GM13976 (cell line): Measurements from ENCODE around the gene SPATA19.
A peak's percentile ranks its signal among the peaks of the same experiment; 100 is the strongest.

ENCODE experiments used
- DNase-seq: peaks from one replicate; pipeline ENCODE4 v3.0.0; 2012; ENCODE audit warnings: low spot score
- CTCF ChIP-seq: IDR thresholded peaks from 2 replicates; pipeline ENCODE4 v1.5.1; 2012; ENCODE audit warnings: borderline replicate concordance, mild to moderate bottlenecking; ENCODE audit not compliant: insufficient read depth; ENCODE audit errors: extremely low read depth, missing control alignments, control extremely low read depth
- in situ Hi-C: fragments of 300-500 bp; cut with MboI; formaldehyde crosslinking; loops from one replicate; pipeline ENCODE4 v1.12.0; 2022; ENCODE audit warnings: low sequenced_read_pairs, mixed read lengths, inconsistent platforms; ENCODE audit not compliant: unreplicated experiment

SPATA19 gene

GRCh38 chr11:133841279-133842043 lies 3.9 kb downstream of the SPATA19 start:
- TF ChIP-seq CTCF, result no peak
- DNase-seq, result peak; percentile 6
- in situ Hi-C loops, result no loop called here

DNA sequence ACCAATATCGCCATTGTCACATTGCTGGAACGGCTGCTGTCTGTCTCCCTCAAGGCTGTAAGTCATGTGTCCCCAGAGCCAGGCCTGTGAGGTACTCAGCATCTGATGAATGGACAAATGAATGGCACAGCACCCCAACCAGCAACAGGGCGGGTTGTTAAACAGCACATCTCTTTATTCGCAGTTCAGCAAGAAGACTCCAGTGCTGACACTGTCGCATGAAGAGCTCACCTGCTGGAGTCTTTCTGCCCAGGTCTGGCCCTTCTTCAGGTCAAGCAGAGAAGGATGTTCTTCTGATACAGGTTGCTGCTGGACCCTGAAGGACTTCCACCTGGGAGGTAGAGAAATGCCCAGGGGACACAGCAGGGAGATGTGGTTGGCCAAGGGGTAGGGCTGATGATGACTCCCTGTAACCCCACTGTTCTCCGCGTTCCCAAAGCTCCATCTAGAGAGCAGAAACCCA lies 4.8 kb downstream of the SPATA19 start:
- in situ Hi-C loops, result no loop called here
- TF ChIP-seq CTCF, result no peak

DNA sequence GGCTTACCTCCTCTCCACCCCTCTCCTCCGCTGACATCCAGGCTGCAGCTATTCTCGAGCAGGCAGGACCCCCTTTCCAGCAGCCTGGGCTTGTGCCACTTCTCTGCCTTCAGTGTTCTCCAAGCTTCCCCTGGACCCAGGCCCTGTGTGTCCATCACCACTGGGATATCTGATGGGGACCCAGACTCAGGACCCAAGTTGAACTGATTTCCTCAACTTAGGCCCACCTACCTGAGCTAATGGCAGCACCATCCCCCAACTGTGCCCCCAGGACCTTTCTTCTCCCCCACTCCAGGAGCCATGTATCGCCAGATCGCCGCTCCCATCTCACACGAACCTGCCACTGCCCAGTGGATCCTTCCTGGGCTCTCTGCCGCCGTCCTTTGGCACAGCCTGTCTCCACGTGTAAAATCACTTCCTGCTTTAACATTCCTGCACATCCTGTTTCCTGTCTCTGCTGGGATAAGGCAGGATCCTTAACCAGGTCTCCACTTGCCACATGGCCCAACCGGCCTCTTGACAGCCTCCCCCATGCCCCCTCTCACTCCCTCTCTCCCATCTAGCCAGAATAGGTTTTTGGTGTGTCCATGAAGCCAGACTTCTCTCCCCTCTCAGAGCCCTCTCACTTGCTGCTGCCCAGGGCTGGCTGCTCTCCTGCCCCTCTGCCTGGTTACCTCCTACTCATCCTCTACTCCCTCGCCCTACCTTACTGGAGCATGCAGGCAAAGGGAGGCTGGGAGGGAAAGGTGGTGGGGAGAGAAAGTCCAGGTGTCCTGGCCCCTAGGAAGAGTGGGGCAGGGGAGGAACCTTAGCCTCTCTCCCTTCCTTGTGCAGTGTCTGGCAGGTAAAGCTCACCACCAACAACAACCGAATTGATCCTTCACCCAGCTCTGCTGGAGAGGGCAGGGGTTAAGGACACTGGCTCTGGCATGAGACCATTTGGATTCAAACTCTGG lies 9.4 kb downstream of the SPATA19 start:
- peak; percentile 4 for DNase-seq
- in situ Hi-C loops, result loop anchor here (10.0 kb wide), 1 partner anchor 701 kb away; no protein-coding TSS in a partner anchor
- TF ChIP-seq CTCF, result no peak

More for the DNA sequence above, 4.8 kb downstream of the SPATA19 start:
- peak; percentile 5 for DNase-seq

- TF ChIP-seq CTCF, result peak; percentile 62
- peak; percentile 75 for DNase-seq
- in situ Hi-C loops, result loop anchor here (10.0 kb wide), 1 partner anchor 700 kb away; no protein-coding TSS in a partner anchor
These were observed 10.4 kb downstream of the SPATA19 start for GRCh38 chr11:133834682-133835592.

DNA sequence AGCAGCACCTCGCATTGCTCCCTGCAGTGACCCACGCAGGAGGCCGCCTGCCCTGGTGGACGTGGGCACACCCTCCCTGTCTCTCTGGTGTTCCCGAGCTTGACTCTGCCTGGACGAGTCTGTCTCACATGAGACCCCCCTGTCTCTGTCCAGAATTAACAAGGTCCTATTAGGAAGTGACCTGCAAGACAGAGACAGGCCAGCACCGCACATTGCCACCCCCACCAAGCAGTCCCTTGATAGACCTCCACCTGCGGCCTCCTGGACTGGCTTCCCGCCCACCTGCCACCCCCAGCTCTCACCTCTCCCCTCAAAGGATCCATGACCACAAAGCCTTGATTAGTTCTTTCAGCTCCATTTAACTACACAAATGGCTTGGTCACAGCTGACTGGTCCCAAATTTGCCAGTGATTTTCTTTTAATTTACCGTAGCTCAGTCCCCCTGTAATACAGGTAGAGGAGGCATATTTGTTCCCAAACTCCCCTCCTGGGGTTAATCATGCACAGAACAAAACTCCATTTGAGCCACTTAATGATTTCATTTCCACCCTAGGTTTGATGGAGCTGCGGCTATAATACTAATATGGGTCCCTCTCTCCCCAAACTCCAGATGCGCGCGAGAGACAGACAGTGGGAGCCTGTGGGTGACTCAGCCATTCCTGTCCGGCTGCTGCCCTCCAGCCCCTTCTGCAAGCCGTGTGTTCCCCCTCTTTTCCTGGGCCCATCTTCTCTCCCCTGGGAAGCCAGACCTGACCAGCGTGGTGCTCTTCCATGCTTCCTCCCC lies 11.2 kb downstream of the SPATA19 start:
- no peak for DNase-seq
- in situ Hi-C loops, result loop anchor here (10.0 kb wide), 1 partner anchor 699 kb away; no protein-coding TSS in a partner anchor
- no peak for TF ChIP-seq CTCF
